Astrocyte (in vitro differentiated cells and primary cell): ENCODE results near the gene TSC22D1. TPM values are rescaled to one million over a fixed set of nuclear protein-coding genes. Genes with fewer than 3 reads are reported as not detected.
"Not testable (repeated sequence)": the region's sequence is repeated elsewhere in the genome, so short reads cannot be mapped to it uniquely, and the experiment has no call there.

ENCODE experiments used
- DNase-seq: peaks from one replicate; pipeline ENCODE4 v3.0.0-alpha.2; 2010; ENCODE audit warnings: low read depth
- FAIRE-seq: peaks from 2 replicates; lab custom pipeline; 2011; peaks lifted over from hg19 to GRCh38; lab: Jason Lieb, UNC
- H2AFZ ChIP-seq: 2 replicates; pipeline ENCODE4 v1.6.0; 2012; ENCODE audit warnings: low read depth, low read length, inconsistent platforms
- H3K27ac ChIP-seq: 2 replicates; pipeline ENCODE4 v1.5.1; 2011; ENCODE audit warnings: low read depth, low read length, inconsistent platforms
- H3K27me3 ChIP-seq: 2 replicates; pipeline ENCODE4 v1.6.0; 2011; ENCODE audit warnings: low read length, inconsistent platforms; ENCODE audit not compliant: insufficient read depth
- H3K36me3 ChIP-seq: 2 replicates; pipeline ENCODE4 v1.5.1; 2011; ENCODE audit warnings: low read length, inconsistent platforms; ENCODE audit not compliant: insufficient read depth
- H3K4me1 ChIP-seq: 2 replicates; pipeline ENCODE4 v1.5.1; 2011; ENCODE audit warnings: low read length, inconsistent platforms; ENCODE audit not compliant: insufficient read depth
- H3K4me2 ChIP-seq: 2 replicates; pipeline ENCODE4 v1.6.0; 2012; ENCODE audit warnings: low read length, inconsistent platforms
- H3K4me3 ChIP-seq: 2 replicates; pipeline ENCODE4 v1.5.1; 2011; ENCODE audit warnings: low read depth, mild to moderate bottlenecking, low read length, inconsistent platforms; ENCODE audit not compliant: insufficient read depth
- H3K79me2 ChIP-seq: 2 replicates; pipeline ENCODE4 v1.6.0; 2012; ENCODE audit warnings: mild to moderate bottlenecking, low read length, inconsistent platforms; ENCODE audit not compliant: insufficient read depth
- H3K9ac ChIP-seq: 2 replicates; pipeline ENCODE4 v1.6.0; 2012; ENCODE audit warnings: mild to moderate bottlenecking, low read length, inconsistent platforms
- H3K9me3 ChIP-seq: 2 replicates; pipeline ENCODE4 v1.5.1; 2012; ENCODE audit warnings: low read depth, mild to moderate bottlenecking, low read length, inconsistent platforms; ENCODE audit not compliant: insufficient read depth
- H4K20me1 ChIP-seq: 2 replicates; pipeline ENCODE4 v1.6.0; 2012; ENCODE audit warnings: low read length, inconsistent platforms; ENCODE audit not compliant: insufficient read depth
- H3K27ac Mint-ChIP-seq: one replicate; pipeline ENCODE4 v1.8.0; 2021; ENCODE audit warnings: mild to moderate bottlenecking, mixed read lengths; ENCODE audit not compliant: unreplicated experiment
- H3K27me3 Mint-ChIP-seq: one replicate; pipeline ENCODE4 v1.8.0; 2021; ENCODE audit warnings: low read depth, mixed read lengths; ENCODE audit not compliant: unreplicated experiment
- H3K36me3 Mint-ChIP-seq: one replicate; pipeline ENCODE4 v1.8.0; 2021; ENCODE audit warnings: low read depth, mixed read lengths; ENCODE audit not compliant: unreplicated experiment
- H3K4me1 Mint-ChIP-seq: one replicate; pipeline ENCODE4 v1.8.0; 2021; ENCODE audit warnings: low read depth, mixed read lengths; ENCODE audit not compliant: unreplicated experiment
- H3K4me3 Mint-ChIP-seq: one replicate; pipeline ENCODE4 v1.8.0; 2021; ENCODE audit warnings: mild to moderate bottlenecking, moderate library complexity, mixed read lengths; ENCODE audit not compliant: unreplicated experiment
- H3K9me3 Mint-ChIP-seq: one replicate; pipeline ENCODE4 v1.8.0; 2021; ENCODE audit warnings: mild to moderate bottlenecking, mixed read lengths; ENCODE audit not compliant: unreplicated experiment
- EZH2 ChIP-seq: IDR thresholded peaks from 2 replicates; pipeline ENCODE4 v1.6.1; 2012; ENCODE audit warnings: mild to moderate bottlenecking, low read length, inconsistent platforms; ENCODE audit not compliant: insufficient read depth
- total RNA-seq: library from RNA; stranded (reverse); gene quantifications from 2 replicates; pipeline ENCODE4 v1.2.1, GENCODE V29; 2021
- TF ChIP-seq, protein P1 (sequence below): IDR thresholded peaks from 2 replicates; pipeline ENCODE4 v1.5.1; 2011; ENCODE audit warnings: low read depth, mild to moderate bottlenecking, inconsistent platforms, low read length, moderate library complexity; ENCODE audit not compliant: insufficient read depth

Gene TSC22D1
- total RNA-seq, 1 donor from 2014 or later: 96.2 TPM

DNA sequence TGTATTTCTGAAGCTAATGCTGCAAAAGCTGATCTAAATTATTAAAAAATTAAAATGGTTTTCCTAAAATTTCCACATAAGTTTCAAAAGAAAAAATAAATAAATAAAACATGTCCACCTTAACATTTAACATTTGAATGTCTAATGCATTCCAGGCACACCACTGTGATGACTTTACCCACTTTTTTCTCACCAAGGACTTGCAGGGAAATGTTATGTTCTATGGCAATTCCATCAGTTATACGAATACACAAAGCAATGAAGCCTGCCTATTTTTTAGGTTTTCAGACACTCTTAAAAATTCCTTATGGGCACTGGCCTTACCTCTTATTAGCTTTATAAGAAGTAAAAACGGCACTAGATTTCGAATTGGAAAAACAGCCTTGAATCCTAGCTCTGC is 10.2 kb downstream of the TSC22D1 start:
- H3K36me3 Mint-ChIP-seq: peaks cover 8% of the 10 kb centered on the region
- no peaks in the 10 kb centered on the region for H3K27me3 Mint-ChIP-seq
- Histone ChIP-seq H3K27me3 (no peaks in the 10 kb centered on the region), H3K9ac (no peak overlapping the region), H3K4me1 (peaks cover 4% of the 10 kb centered on the region), H3K79me2 (peaks cover 100% of the 10 kb centered on the region), H2AFZ (no peak overlapping the region), H3K4me2 (no peak overlapping the region), H3K4me3 (no peak overlapping the region), H3K27ac (no peak overlapping the region), H4K20me1 (peaks cover 70% of the 10 kb centered on the region), H3K9me3 (no peaks in the 10 kb centered on the region), H3K36me3 (no peaks in the 10 kb centered on the region)
- H3K27ac Mint-ChIP-seq: no peak overlapping the region
- FAIRE-seq (peak; percentile 20), DNase-seq (peak; percentile 62)
- no peak for TF ChIP-seq EZH2
- TF ChIP-seq, protein P1, sequence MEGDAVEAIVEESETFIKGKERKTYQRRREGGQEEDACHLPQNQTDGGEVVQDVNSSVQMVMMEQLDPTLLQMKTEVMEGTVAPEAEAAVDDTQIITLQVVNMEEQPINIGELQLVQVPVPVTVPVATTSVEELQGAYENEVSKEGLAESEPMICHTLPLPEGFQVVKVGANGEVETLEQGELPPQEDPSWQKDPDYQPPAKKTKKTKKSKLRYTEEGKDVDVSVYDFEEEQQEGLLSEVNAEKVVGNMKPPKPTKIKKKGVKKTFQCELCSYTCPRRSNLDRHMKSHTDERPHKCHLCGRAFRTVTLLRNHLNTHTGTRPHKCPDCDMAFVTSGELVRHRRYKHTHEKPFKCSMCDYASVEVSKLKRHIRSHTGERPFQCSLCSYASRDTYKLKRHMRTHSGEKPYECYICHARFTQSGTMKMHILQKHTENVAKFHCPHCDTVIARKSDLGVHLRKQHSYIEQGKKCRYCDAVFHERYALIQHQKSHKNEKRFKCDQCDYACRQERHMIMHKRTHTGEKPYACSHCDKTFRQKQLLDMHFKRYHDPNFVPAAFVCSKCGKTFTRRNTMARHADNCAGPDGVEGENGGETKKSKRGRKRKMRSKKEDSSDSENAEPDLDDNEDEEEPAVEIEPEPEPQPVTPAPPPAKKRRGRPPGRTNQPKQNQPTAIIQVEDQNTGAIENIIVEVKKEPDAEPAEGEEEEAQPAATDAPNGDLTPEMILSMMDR: no peak
- peaks cover 2% of the 10 kb centered on the region for H3K9me3 Mint-ChIP-seq
- H3K4me1 Mint-ChIP-seq: peaks cover 38% of the 10 kb centered on the region
- H3K4me3 Mint-ChIP-seq: peak overlapping the region; percentile 58

DNA sequence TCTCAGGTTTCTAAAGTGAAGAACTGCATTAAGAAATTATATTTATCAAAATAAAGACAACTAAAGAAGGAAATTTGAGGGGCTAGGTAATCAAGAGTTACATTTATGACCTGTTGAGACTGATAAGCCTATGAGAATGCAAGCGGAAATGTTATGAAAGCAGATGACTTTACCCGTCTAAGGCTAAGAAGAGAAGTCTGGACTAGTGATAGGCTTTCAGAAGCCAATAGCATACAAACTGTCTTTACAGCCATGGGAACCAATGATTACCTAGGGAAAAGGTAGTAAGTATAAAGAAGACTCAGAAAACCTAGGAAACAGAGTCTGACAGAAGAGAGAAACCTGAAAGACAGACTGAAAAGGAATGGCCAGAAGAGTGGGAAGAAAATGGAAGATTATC is 11.2 kb downstream of the TSC22D1 start:
- no peak overlapping the region for H3K4me3 Mint-ChIP-seq
- H3K27me3 Mint-ChIP-seq: no peaks in the 10 kb centered on the region
- H3K4me1 Mint-ChIP-seq: peaks cover 39% of the 10 kb centered on the region
- Histone ChIP-seq H2AFZ (no peak overlapping the region), H3K27ac (no peak overlapping the region), H3K27me3 (no peaks in the 10 kb centered on the region), H3K9ac (no peak overlapping the region), H3K79me2 (peaks cover 99% of the 10 kb centered on the region), H3K9me3 (no peaks in the 10 kb centered on the region), H3K4me1 (no peaks in the 10 kb centered on the region), H4K20me1 (peaks cover 74% of the 10 kb centered on the region), H3K4me3 (no peak overlapping the region), H3K4me2 (no peak overlapping the region), H3K36me3 (no peaks in the 10 kb centered on the region)
- FAIRE-seq: no peak
- TF ChIP-seq, protein P1: no peak
- no peak for TF ChIP-seq EZH2
- H3K36me3 Mint-ChIP-seq: peaks cover 8% of the 10 kb centered on the region
- no peak overlapping the region for H3K27ac Mint-ChIP-seq
- no peak for DNase-seq
- H3K9me3 Mint-ChIP-seq: peaks cover 2% of the 10 kb centered on the region

DNA sequence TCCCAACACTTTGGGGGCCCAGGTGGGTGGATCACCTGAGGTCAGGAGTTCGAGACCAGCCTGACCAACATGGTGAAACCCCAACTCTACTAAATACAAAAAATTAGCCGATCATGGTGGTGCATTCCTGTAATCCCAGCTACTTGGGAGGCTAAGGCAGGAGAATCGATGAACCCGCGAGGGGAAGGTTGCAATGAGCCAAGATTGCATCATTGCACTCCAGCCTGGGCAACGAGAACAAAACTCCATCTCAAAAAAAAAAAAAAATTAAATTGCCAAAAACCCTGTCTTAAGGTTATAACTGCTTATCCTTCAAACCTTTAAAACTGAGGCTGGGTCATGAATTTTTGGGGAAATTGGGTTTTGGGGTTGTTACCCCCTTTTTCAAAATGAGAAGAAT is 13.3 kb downstream of the TSC22D1 start:
- H3K27me3 Mint-ChIP-seq, H3K9ac ChIP-seq, H3K4me3 ChIP-seq: not testable (repeated sequence)

More for the DNA sequence above, 13.3 kb downstream of the TSC22D1 start:
- Histone ChIP-seq H3K79me2 (peaks cover 98% of the 10 kb centered on the region), H4K20me1 (peaks cover 71% of the 10 kb centered on the region)
- H3K36me3 Mint-ChIP-seq, H3K36me3 ChIP-seq, H3K4me3 Mint-ChIP-seq, H3K27ac Mint-ChIP-seq, H3K4me2 ChIP-seq, H3K4me1 ChIP-seq, H3K27me3 ChIP-seq, H2AFZ ChIP-seq, FAIRE-seq, H3K9me3 Mint-ChIP-seq, H3K27ac ChIP-seq, H3K9me3 ChIP-seq, DNase-seq: not testable (repeated sequence)
- H3K4me1 Mint-ChIP-seq: peaks cover 25% of the 10 kb centered on the region
